ENCODE data around the gene CTBP1.

Gene CTBP1

GRCh38 chr4:1200425-1201035, 48.4 kb downstream of the CTBP1 start:
- H3K4me3 ChIP-seq (ENCODE audit: low read depth, low read length) = no peak overlapping the region
- TF ChIP-seq, protein P1, sequence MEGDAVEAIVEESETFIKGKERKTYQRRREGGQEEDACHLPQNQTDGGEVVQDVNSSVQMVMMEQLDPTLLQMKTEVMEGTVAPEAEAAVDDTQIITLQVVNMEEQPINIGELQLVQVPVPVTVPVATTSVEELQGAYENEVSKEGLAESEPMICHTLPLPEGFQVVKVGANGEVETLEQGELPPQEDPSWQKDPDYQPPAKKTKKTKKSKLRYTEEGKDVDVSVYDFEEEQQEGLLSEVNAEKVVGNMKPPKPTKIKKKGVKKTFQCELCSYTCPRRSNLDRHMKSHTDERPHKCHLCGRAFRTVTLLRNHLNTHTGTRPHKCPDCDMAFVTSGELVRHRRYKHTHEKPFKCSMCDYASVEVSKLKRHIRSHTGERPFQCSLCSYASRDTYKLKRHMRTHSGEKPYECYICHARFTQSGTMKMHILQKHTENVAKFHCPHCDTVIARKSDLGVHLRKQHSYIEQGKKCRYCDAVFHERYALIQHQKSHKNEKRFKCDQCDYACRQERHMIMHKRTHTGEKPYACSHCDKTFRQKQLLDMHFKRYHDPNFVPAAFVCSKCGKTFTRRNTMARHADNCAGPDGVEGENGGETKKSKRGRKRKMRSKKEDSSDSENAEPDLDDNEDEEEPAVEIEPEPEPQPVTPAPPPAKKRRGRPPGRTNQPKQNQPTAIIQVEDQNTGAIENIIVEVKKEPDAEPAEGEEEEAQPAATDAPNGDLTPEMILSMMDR (IDR thresholded peaks at IDR 0.05; ENCODE audit: insufficient read depth, low read length, missing control alignments) = no peak
- peak; percentile 33 for DNase-seq (ENCODE audit: low read depth, low spot score)
- ChIA-PET CTCF (interaction anchor here (0.9 to 1.4 kb wide), 5 partner anchors 8 to 70 kb away, joined by 3 to 4 read pairs (median 3); no protein-coding TSS in a partner anchor), POLR2A (interaction anchor here (0.8 to 1.4 kb wide), 2 partner anchors 48 to 156 kb away, joined by 3 to 4 read pairs; partner anchors contain the start of gene CTBP1)

DNA sequence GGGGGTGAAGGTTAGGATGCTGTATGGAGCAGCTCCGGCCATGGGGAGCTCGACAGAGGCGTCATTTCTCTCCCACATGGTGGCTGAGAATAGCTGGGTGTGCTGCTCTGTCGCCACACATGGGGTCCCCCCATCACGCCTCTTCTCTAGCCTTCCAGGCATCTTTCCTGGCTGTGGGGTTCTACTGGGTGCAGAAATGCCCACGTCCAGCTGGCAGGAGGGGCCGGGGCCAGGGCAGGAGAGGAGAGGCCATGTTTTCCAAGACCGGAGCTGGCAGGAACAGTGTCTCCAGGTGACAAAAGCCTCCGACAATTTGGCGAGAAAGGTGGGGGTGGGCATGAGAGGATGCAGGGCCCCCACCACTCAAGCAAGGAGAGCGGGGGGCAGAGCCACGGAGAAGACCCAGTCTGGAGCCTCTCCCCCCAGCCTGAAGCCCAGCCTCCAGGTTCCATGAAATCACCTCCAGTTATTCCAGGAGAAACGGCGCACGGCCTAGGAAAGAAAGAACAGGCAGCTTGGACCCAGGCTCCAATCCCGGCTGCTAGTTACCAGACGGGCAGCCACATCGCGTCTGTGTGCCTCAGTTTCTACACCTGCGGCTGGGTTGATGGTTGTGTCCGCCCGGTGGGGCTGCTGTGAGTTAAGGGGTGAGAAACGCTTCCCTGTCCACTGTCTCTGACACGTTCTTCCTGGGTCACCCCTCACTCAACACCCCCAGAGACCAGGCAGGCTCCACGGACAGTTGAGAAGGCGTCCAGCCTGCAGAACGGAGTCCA, 49.2 kb downstream of the CTBP1 start:
- POLR2A ChIA-PET = interaction anchor here (0.8 to 1.4 kb wide), 2 partner anchors 49 to 155 kb away, joined by 3 to 4 read pairs; partner anchors contain the start of gene CTBP1
- DNase-seq (ENCODE audit: low read depth, low spot score) = no peak
- CTCF ChIA-PET = interaction anchor here (0.9 to 1.4 kb wide), 5 partner anchors 8 to 69 kb away, joined by 3 to 4 read pairs (median 3); no protein-coding TSS in a partner anchor
- H3K4me3 ChIP-seq (ENCODE audit: low read depth, low read length) = no peak overlapping the region
- TF ChIP-seq, protein P1 (IDR thresholded peaks at IDR 0.05; ENCODE audit: insufficient read depth, low read length, missing control alignments) = no peak

DNA sequence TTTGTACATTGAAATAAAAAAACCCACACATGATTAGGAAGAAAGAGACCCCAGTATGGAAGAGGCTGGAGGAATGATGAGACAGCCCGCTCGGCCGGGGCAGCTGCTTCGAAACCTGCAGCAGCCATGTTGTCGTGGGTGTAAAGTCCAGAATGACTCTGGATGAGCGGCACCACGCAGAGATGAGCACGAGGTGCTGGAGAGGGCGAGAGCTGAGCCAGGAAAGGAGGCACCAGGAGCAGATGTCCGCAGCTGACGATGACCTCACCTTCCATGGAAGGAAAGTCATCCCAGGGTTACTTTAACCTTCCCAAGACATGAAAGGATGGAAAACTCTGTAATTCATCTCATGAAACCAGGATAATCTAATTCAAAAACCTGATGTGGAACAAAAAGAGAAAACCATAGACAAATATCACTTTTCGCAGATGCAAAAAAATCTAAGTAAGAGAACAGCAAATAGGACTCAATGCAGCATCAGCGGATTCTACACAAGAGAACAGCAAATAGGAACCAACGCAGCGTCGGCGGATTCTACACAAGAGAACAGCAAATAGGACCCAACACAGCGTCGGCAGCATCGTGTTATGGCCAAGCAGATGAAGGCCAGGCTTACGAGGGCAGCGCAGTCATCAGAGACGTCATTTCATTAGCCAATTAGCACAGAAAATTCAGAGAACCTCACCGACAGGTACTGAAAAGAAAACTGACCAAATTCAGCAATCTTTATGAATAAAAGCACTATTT, 50.7 kb downstream of the CTBP1 start:
- CTCF ChIA-PET = interaction anchor here (1.2 to 1.5 kb wide), 4 partner anchors 10 to 67 kb away, joined by 3 to 4 read pairs (median 4); no protein-coding TSS in a partner anchor
- no peak for DNase-seq (ENCODE audit: low read depth, low spot score)
- TF ChIP-seq, protein P1 (IDR thresholded peaks at IDR 0.05; ENCODE audit: insufficient read depth, low read length, missing control alignments) = no peak
- POLR2A ChIA-PET = no interaction called here
- H3K4me3 ChIP-seq (ENCODE audit: low read depth, low read length) = no peak overlapping the region

GRCh38 chr4:1196421-1197183, 52.3 kb downstream of the CTBP1 start:
- TF ChIP-seq, protein P1 (IDR thresholded peaks at IDR 0.05; ENCODE audit: insufficient read depth, low read length, missing control alignments) = no peak
- no peak for DNase-seq (ENCODE audit: low read depth, low spot score)
- no peak overlapping the region for H3K4me3 ChIP-seq (ENCODE audit: low read depth, low read length)
- ChIA-PET CTCF (interaction anchor here (0.8 to 1.5 kb wide), 7 partner anchors 12 to 66 kb away, joined by 3 to 4 read pairs (median 3); no protein-coding TSS in a partner anchor), POLR2A (no interaction called here)

DNA sequence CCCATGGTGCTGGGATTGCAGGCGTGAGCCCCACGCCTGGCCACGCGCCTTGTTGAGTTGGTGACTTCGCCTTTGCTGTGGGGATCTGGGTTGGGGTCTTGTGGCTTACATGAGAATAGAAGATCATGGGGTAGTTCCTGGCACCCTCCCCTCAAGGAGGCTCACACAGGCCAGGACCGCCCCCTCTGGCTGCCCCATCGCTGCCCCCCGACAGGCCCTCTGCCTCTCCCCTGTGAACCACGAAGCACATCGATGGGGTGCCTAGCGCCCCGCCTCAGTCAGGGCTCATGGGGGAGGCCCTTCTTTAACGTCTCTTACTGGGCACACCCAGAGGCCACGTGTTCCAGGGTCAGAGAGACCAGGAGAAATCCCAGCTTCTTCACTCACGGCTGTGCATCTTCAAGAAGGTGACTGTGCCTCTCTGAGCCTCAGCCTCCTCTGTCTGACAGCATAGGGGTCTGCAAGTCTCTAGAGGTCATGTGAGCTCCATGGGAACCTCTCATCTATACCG, 53.0 kb downstream of the CTBP1 start:
- ChIA-PET POLR2A (no interaction called here), CTCF (interaction anchor here (1.2 kb wide), 1 partner anchor 29 kb away, joined by 4 read pairs; no protein-coding TSS in a partner anchor)
- TF ChIP-seq, protein P1 (IDR thresholded peaks at IDR 0.05; ENCODE audit: insufficient read depth, low read length, missing control alignments) = no peak

More for the DNA sequence above, 53.0 kb downstream of the CTBP1 start:
- no peak for DNase-seq (ENCODE audit: low read depth, low spot score)
- no peak overlapping the region for H3K4me3 ChIP-seq (ENCODE audit: low read depth, low read length)
